ENCODE data around the gene PRG3.

DNA sequence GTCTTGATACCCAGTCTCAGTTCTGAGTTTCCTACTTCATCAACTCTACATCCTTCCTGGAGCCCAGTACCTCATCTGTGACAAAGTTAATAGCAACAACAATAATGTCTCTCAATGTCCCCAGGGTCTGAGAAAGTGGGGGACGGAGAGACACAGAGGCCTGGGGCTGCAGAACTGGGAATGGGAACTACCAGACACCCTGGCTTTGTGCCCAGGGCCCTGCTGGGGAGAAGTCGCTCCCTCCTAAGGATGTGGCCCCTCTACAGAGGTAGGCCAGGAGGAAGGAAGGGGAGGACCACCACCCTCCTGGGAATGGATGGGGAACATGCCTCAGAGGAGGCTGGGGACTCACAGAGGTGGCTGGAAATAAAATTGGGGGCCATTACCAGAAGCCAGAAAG, 5.5 kb downstream of the PRG3 start:
- TF ChIP-seq EZH2phosphoT487 (IDR thresholded peaks at IDR 0.05; ENCODE audit: insufficient read depth, low read depth) (no peak), EZH2 (IDR thresholded peaks at IDR 0.05; ENCODE audit: insufficient read depth, poor library complexity, severe bottlenecking) (no peak)
